Esophagus muscularis mucosa (tissue), 4 donors: ENCODE measurements around the gene ERBB4.

ENCODE experiments used
- CTCF ChIP-seq, 3 experiments: fragments of 200-600 bp in 2 of 3; fragments of 450-650 bp in 1 of 3; sonication (generic) in 2 of 3; IDR thresholded peaks; one replicate each; pipeline ENCODE4 v1.5.1; 2017 to 2019; ENCODE audit warnings: antibody characterized with exemption in 3 of 3, mild to moderate bottlenecking in 2 of 3, moderate library complexity in 1 of 3
- EP300 ChIP-seq: sonication (generic); formaldehyde crosslinking; IDR thresholded peaks from one replicate; pipeline ENCODE4 v1.6.1; 2017; ENCODE audit warnings: antibody characterized with exemption
- POLR2A ChIP-seq: fragments of 450-650 bp; IDR thresholded peaks from one replicate; pipeline ENCODE4 v1.6.1; 2017; ENCODE audit warnings: antibody characterized with exemption, moderate library complexity, mild to moderate bottlenecking, low read depth
- POLR2AphosphoS5 ChIP-seq, 2 donors: sonication (generic); formaldehyde crosslinking; IDR thresholded peaks; one replicate each; pipeline ENCODE4 v1.6.1; 2017; ENCODE audit warnings: antibody characterized with exemption in 2 of 2

- TF ChIP-seq POLR2A: no peak
- TF ChIP-seq CTCF (IDR thresholded peaks at IDR 0.05): no peak
- no peak for TF ChIP-seq POLR2AphosphoS5 (IDR thresholded peaks at IDR 0.05)
- TF ChIP-seq EP300: no peak
Observed at GRCh38 chr2:212535996-212536816, 2.4 kb downstream of the ERBB4 start.
